Activated CD4-positive, alpha-beta T cell treated with anti-CD3 and anti-CD28 coated beads for 4 hours (primary cell): ENCODE data around the gene EVA1A.
"Not testable (repeated sequence)": the region's sequence is repeated elsewhere in the genome, so short reads cannot be mapped to it uniquely, and the experiment has no call there.

Experiments
- DNase-seq, 2 donors: peaks; one replicate each; pipeline ENCODE4 v3.0.0-alpha.2; 2020

EVA1A gene

DNA sequence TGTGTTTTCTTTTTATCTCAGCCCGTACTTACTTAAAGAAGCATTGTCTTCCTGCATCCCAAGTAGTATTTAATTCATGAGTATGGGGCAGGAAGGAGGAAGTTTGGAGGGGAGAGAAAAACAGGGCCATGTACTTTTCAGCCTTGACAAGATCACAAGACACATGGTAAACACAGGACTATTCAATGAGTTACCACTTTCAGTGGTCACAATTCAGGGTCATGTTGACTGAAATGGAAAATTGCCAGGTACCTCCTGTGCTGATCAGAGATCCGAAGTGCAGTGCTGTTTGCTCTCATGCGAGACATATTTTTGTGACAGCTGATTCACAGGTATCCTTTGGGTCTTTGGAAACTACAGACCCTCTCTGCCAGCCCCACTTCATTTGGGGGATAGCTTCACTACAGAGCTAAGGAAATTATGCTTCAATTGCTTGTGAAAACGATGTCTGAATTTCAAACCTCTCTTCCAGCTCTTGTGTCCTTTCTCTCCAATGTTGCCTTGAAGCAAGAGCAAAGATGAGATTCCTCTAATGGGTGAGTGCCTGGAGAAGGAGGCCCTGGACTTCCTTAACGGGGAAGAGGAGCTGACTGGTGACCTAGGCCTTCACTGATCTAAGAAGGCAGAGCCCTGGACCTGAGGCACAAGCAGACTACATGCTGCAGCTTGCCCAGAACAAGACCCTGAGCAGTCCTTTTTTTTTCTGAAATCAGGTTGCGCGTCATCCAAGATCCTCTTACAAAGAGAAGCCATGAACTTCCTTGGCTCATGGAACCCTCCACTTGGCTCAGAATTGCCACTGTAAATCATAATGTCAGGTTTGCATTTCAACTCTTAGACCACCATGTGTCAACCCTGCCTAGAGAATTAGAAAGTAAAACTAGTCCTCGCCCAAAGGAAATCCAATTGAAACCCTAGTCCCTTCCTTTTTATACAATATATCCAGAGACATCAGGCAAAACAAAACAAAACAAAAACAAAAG, 44.1 kb downstream of the EVA1A start:
- DNase-seq: no peak

DNA sequence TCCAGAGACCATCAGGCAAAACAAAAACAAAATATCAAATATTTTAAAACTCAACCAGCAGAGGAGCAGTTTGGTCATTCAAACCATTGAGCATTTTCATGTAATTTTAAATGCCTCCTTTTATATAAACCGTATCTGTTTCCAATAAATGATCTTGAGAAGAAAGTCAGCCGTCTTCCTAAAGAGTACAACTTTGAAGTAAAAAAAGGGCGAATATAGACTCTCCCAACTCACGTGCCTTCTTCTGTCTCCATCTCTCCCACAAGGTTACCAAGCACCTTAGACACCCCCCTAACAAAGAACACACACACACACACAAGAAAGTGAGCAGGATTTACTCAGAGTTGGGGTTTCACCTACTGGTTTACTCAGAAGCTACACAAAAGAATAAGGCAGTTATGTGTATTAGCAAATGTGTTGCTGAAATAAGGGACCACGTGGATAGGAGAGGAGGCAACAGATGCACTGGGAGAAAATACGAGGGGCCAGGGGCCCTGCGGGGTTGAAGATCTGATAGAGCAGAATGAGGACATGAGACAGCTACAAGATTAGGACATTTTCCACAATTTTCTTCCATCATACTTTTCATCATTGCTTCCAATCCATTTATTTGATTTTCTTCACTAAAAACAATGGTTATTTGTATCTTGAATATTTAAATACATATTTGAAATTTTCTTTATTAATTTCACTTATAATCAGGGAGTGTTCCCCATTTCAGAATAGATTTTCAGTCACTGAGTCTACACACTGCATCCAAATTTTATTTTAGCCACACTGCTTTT, 45.0 kb downstream of the EVA1A start:
- no peak for DNase-seq

DNA sequence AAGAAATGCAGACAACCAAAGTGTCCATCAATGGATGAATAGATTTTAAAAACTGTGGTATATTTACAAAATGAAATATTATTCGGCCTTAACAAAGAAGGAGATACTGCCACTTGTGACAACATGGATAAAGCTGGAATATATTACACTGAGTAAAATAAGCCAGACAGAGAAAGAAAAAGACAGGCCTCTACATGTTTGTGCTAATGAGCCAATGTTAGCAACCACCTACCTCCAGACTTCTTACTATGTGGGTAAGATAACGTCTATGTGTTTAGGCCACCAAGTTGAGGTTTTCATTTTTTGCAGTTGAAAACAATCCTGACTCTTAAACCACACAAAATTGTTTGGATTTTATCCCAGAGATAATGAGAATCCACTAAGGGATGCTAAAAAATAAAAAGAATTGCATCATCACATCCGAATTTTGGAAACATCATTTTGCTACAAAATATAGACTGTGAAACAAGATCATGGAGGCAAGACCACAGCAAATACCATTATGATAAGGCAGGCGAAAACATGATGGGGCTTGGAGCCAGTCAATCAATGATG, 47.0 kb downstream of the EVA1A start:
- DNase-seq: no peak

DNA sequence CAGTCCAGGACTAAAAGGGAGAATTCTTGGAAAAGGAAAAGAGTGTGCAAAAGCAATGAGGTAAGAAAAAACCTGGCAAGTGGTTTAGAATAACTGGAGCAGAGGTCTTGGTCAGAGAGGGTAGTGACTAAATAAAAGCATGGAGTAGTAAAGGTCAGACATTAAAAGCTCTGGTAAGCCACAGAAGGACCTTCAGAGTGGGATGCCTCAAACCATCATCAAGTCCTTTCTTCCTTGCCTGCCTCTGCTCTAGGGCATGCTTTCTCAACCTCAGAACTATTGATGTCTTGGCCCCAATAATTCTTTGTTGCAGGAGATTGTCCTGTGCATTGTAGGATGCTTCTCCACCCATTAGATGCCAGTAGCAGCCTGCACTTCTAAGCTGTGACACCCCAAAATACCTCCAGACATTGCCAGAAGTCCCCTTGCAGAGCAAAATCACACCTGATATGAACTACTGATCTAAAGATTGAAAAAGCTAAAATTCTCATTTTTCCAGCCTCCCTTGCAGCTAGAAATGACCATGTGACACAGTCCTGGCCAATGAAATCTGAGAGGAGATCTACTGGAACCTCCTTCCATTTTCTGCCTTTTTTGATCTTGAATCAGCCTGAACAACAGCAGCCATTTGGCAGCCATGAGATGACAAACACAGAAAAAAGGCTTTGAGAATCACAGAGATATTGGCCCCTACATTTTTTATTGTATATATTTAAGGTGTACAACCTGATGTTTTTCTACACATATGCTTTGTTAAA, 48.1 kb downstream of the EVA1A start:
- no peak for DNase-seq

DNA sequence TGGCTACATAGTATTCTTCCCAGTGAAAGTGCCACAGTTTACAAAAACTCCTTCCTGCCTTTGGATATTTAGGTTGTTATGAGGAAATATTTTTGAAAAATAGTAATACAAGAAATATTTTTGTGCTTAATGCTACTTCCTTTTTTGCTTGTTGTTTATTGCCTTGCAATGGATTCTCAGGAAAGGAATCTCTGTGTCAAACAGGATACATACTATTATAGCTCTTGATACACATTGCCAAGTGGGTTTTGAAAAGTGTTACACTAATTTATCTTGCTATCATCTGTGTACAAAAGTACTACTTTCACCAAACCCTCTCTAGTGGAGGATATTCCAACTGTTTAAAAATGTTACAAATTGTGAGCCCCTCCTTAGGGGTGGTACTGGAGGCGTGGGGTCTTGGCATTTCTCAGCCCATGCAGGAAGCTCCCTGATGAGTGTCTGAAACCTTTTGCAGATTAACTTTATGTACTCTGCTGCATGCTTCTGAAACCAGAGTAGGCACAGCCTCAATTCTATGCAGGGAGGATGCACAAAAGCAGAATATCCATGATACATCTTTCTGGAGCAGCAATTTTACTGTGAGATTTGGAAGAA, 54.5 kb downstream of the EVA1A start:
- no peak for DNase-seq

DNA sequence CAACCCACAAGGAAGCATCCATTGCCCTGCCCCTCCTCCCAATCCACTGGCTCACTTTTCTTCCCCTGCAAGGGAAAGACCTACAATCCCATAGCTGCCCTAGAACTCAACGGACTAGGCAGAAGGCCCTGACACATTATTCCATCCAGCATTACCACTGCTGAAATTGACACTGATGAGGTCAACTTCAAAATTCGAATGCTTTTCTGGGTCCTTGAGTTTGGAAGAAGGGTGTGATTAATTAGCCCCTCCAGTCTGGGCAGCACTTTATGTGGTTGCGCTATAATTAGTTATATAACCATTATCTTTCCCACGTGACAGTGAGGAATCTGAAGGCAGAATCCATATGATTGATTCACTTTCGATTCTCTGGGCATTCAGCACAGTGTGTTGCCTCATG, 55.7 kb downstream of the EVA1A start:
- DNase-seq: no peak

DNA sequence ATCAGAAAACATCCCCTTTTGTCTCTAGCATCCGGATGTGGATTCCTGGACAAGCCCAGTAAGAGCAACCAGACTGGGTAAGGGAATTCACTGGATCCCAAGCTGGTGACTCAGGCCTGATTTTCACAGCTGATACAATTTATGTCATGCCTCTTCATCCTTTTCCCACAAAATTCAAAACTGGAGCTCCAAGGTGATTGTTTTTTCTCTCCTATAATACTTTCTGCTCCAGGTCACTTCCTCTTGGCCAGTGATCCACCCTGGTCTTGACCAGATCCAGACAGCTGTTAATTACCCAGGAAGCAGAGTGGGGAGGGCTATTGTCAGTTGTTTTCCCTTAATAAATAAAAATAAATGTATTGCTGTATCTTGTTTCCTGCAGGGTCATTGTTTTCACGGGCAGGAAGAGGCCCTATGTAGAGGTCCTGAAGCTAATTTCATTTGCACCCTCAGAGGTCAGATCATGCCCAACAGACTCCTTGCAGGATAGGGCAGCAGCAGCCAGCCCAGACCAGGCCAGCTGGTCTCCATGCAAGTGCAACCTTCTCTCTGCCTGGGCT, 57.6 kb downstream of the EVA1A start:
- no peak for DNase-seq

DNA sequence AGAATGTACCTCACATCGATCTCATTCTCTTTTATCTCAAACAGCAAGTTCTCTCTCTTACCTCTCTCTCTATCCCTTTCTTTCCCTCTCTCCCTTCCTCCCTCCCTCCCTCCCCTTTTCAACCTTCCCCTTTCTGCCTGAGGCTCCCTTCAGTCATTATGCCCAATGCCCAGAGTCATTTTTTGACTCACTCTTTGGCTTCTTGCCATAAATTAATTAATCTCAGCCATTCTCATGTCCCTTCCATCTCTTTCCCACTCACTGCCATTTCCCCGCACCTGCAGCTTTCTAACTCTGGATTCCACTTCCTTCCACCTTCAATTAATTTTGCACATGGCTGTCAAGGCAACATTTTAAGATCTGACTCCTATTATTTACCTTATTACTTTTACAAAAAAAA, 60.1 kb downstream of the EVA1A start:
- DNase-seq: no peak

DNA sequence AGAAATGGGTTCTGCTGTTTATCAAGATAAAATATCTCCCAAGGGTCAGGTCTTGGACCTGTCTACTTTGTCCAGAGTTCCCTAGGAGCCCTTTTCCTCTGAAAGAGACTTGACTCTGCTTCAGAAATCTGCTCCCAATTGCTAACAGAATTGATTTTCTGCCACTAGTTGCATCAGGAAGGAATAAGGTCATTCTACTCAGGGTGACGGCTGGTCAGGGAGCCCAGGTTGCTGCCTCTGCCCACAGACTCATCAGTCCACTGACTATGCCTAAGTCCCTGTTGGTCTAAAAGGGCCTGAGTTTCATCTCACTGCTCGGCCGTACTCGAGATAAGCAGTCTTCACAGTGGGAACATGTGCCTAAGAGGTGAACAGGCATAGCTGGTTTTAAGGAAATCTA, 61.2 kb downstream of the EVA1A start:
- DNase-seq: no peak

DNA sequence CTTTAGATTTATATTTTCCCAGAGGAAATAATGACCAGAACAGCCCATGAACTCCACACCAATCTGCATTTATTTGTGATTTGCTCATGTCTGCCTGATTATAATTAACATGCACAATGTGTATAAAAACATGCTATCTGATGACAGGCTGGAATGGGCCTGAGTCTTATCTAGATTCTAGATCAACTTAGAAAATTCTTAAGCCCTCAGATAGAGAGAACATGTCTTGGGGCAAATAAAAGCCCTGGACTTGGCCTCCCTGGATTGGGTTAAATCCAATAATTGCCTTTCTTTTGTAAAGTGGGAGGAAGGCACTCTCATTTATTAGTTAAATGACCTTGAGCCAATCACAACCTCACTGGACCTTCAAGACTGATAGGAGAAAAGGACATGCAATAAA, 61.8 kb downstream of the EVA1A start:
- no peak for DNase-seq

DNA sequence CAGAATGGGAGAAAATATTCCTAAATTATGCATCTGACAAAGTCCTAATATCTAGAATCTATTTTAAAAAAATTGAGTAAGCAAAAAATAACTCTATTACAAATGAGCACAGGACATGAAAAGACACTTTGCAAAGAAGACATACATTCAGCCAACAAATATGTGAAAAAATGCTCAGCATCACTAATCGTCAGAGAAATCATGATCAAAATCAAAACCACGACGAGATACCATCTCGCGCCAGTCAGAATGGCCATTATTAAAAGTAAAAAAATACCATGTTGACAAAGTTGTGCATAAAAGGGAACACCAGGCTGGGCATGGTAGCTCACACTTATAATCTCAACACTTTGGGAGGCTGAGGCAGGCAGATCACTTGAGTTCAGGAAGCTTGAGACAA, 63.5 kb downstream of the EVA1A start:
- DNase-seq: no peak

DNA sequence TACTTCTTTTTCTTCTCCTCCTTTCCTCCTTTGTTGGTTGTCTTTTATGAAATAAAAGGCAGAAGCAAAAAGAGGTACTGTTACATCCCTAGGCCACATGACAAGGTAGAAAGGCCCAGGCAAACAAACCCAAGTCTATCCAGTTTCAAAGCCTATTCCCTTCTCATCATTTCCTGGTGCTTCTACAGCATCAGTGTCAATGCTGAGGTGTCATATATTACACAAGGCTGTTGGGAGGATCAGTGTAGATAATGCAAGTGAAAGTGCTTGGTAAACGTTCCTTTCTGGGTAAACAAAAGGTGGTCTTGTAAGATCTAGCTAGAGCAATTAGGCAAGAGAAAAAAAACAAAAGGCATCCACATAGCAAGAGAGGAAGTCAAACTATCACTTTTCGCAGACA, 64.9 kb downstream of the EVA1A start:
- no peak for DNase-seq

DNA sequence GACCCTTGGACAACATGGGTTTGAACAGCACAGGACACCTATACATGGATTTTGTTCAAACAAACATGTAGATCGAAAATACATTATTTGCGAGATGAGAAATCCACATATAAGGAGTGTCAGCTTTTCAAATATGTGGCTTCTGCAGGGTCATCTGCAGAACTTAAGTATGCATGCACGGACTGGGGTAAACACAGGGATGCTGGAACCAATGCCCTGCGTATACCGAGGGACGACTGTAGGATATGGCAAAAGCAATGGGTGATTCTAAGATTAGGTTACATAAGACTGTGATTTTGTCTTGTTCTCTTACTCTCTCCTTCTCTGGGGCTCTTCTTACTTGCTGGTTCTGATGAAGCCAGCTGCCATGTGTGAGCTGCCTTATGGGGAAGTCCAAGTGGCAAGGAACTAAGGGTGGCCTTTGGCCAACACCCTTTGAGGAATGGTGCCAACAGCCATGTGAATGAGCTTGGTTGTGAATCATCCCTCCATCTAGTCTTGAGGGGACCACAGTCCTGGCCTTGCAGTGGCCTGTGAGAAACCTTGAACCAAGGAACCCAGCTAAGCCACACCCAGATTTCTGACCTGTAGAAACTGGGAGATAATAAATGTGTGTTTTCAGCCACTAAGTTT, 66.5 kb downstream of the EVA1A start:
- DNase-seq: no peak

DNA sequence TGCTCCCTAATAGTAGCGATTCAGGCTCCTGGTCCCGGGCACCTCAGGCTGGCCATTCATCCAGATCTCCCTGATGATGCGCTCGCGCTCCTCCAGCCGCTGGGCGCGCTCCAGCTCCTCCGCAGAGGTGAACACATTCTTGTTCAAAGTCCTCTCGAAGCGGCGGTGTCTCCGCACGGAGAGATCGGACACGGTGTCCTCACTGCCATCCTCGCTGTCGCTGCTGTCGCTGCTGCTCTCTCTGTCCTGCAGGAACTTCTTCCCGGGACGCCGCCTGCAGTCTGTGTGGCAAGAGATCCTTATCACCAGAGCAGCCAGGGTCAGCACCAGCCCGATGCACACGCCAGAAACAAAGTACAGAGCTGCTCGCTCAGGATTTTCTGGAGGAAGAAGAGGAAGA, 67.5 kb downstream of the EVA1A start:
- no peak for DNase-seq

DNA sequence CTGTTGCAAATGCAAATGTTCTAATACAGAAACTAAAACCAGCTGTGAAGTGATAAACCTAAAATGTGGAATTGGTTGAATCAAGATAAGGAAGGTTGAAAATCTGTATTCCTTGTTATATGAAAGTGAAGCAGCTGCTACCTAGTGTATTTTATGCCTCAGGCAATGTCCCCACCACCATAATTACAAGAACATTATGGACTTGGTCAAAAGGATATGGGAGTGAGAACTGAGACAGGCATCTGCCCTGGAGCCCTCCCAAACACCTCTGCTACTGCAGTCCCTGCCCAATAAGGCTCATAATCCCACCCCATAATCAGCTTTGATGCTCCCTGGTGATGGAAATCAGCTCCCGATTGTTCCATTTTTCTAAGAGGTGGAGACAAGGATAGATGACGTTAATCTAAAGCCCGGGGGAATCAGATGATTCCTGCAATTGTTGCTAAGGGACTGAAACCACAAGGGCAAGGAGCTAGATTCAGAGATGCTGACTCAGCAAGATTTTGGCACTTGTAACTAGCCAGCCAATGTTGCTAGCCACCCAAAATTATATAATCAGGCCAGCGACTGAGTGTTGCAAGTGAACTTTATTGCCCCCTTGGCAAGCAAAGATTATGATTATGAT, 69.5 kb downstream of the EVA1A start:
- no peak for DNase-seq

DNA sequence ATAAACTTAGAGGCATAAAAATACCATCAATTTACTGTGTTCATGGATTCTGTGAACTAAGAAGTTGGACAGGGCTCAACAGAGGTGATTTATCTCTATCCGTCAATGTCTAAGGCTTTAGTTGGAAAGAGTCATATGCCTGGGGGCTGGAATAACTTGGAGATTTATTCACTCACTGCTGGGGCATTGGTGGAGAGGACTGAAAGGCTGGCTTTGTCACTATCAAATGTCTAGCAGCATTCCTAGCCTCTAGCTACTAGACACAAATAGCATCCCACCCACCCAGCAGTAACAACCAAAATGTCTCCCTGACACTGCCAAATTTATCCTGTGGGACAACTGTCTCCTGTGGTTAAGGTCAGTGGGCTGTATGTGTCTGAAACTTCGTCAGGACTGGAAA, 71.0 kb downstream of the EVA1A start:
- no peak for DNase-seq

DNA sequence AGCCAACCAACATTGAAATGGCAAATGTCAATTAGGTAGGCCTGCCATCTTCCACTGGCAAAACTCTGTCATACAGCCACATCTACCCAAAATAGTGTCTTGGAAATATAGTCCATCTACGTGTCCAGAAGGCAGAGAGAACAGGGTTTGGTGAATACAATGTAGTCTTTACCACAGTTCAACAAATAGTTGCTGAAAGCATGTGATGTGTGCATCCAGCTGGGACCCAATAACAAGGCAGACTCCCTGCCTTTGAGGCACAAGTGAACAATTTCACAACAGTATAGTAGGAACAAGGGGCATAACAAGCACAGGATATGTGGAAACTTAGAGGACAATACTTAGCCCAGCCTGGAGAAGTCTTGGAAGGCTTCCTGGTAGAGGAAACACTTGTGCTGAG, 72.6 kb downstream of the EVA1A start:
- DNase-seq: no peak

DNA sequence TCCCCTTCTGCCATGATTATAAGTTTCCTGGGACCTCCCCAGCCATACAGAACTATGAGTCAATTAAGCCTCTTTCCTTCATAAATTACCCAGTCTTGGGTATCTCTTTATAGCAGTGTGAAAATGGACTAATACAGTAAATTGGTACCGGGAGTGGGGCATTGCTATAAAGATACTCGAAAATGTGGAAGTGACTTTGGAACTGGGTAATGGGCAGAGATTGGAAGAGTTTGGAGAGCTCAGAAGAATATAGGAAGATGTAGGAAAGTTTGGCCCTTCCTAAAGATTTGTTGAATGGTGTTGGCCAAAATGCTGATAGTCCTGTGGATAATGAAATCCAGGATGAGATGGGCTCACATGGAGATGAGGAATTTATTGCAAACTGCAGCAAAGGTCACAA, 74.0 kb downstream of the EVA1A start:
- DNase-seq: not testable (repeated sequence)

DNA sequence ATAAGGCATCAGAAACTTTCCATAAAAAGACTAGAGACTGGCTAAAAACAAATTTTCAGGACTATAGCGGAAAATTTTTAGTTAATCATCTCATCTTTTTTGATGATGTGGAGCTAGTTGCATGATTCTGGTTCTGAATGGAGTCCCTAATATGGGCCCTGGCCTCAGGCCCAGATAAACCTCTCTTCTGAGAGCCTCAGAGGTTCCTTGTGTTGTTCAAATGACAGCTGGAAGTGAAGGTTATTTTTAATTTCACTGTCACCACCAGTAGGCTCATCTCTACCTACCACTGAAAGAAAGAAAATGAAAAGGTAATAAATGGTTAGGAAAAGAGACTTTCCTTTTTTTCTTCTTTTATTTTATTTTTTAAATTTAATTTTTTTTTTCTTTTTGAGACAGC, 75.9 kb downstream of the EVA1A start:
- no peak for DNase-seq

DNA sequence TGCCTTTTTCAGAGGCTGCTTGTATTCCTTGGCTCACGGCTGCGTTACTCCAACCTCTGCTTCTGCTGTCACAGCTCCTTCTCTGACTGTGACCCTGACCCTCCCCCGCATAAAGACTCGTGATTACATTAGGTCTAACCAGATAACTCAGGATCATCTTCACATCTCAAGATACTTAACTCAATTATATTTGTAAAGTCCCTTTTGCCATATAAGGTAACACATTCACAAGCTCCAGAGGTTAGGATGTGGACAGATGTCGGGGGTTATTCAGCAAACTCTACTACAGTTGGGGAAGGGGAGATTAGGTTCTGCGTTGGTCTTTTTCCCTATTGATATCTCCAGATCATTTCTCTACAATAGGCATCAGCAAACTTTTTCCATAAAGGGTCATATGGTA, 76.9 kb downstream of the EVA1A start:
- no peak for DNase-seq

DNA sequence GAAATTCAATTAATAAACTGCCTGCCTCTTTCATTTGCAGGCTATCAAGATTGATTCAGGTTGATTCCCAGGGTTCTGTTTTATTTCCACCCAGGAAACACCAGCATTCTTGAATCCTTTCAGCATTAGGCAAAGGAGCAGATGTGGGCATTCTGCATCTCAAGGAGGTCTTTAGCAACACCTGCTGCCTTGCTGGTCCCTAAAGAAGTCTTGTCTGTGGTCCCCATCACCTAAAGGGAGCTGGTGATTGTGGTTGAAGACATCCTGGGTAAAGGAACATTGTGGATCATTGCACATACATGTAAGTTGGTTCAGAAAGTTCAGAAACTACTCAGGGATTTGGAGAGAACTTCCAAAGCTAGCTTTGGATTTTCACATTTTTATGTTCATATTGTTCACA, 78.3 kb downstream of the EVA1A start:
- no peak for DNase-seq
